HG03103 (cell line): ENCODE measurements around the gene HS2ST1.
"Not testable (repeated sequence)": the region's sequence is repeated elsewhere in the genome, so short reads cannot be mapped to it uniquely, and the experiment has no call there.

Experiments used
- ATAC-seq: cut with Tn5 transposase; IDR thresholded peaks from one replicate; pipeline ENCODE4 v1.9.1; 2021; ENCODE audit warnings: low read depth; ENCODE audit not compliant: unreplicated experiment

Gene HS2ST1

DNA sequence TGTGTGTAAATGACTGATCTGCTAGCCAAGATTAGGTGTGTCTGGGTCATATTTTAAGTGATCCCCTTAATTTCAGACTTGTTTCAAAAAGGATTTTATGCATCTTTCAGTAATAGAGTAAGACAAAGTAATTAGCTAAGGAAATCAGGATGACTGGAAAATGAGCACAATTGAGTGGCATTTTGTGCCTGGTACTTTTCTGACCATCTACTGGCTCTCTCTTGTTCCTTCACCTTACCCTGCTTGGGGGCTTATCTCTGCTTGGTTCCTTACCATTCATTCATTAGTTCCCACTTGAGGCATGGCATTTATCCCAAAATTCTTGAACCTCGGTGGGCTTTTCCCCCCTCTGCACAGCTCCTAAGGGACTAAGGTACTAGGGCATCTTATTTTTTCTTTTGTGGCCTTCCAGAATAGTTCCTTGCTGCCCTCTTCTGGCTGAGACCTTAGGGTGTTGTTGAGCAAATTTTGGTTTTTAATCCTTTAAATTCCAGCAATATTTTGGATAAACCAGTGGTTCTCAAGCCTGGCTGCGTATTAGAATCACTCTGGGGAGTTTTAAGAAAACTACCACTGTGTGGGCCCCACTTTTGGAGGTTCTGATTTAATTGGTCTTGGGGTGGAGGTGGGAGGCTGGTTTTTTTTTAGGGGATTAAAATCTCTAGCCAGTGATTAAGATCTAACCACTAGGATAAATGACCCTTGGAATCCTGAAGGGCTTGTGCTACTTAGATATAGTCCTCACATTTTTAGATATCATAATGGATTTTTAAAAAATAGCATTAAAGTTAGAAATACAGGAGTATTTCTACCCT lies 50.8 kb downstream of the HS2ST1 start:
- no peak for ATAC-seq

DNA sequence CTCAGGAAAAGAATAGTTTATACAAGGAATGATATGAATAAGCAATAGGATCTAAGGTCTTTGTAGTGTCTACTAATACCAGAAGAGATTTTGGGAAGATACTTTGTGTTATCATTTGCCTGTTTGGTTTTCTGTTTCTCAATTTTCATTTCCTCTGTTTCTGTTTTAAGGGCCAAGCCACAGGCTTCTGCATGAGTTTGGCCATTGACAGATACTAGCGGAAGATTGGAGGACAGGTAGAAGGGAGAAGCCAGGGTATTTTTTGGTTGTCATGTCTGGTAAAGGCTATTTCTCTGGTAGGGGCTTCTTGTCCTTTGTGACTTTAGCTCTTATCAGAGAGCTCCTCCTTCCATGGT lies 51.4 kb downstream of the HS2ST1 start:
- ATAC-seq = no peak

DNA sequence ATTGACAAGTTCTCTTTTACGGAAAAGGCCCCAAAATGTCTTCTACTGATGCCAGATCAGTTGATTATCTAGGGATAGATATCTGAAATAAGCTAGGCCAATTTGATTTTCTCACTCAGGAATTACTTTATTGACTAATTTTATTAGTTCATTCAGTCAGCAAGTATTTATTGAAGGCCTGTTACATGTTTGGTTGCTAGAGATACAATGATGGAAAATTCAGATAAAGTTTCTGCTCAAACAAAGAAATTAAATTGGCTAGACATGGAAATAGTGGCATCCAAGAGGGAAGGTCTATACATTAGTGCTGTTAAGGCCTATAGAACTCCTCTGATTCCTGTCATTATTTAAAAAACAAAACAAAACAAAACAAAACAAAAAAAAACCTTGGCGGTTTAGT lies 56.5 kb downstream of the HS2ST1 start:
- no peak for ATAC-seq

DNA sequence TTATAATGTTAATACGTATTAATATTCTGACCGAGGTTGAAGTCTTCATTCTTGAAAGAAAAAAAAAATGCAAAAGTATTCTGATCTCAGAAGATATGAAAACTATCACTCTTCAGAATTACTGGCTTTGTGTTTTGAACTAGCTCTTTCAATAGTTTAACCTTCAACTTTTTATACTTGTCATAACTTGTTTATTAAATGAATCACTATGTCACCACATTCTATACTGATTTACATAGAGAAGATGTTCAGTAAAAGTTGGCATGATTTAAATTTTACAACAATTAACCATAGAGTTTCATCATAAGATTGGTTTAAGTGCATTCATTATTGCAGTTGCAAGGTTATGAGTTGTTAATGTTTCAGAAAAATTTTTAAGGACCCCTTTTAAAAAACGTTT lies 57.3 kb downstream of the HS2ST1 start:
- ATAC-seq = no peak

DNA sequence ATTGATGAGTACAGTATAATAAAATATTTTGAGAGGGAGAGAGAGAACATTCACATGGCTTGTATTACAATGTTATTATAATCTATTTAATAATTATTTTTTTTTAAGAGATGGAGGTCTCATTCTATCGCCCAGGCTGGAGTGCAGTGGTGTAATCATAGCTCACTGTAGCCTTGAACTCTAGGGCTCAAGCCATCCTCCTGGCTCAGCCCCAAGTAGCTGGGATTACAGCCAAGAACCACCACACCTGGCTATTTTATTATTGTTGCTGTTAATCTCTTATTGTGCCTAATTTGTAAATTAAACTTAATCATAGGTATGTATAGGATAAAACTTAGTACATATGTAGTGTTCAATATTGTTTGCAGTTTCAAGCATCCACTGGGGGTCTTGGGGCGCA lies 57.8 kb downstream of the HS2ST1 start:
- ATAC-seq = no peak

DNA sequence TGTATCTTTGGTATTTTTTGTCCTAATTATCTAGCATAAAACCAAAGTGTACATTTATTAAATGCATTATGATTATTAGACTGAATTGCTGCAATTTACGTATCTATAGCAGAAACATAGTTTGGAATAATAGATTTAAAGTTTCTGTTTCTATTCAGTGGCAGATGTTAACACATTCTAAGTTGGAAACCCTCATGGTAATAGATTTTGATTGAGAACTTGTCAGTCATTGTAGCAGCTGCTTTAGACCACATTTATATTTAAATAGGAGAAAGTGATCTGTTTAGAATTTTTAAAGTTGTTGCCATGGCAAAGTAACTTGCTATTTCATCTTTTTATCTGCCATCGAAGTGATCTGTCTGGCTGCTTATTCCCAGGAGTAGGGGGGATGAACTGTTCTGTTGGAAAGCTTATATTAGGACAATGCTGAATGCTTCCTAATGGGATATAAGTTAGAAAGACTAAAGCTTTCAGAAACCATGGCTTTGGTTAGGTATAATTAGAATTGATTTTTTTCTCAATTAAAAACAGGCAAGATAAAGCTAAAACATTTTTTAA lies 61.6 kb downstream of the HS2ST1 start:
- ATAC-seq = no peak

DNA sequence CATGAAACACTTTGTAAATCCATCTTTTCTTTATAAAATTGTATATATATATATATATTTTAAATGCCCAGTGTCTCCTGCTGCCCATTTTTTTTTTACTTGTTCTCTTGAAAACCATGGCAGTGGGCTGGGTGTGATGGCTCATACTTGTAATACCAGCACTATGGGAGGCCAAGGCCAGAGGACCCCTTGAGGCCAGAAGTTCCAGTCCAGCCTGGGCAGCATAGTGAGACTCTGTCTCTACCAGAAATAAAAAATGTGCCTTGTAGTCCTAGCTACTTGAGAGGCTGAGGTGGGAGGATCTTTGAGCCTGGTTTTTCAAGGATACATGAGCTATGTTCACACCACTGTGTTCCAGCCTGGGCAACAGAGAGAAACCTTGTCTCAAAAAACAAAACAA lies 62.2 kb downstream of the HS2ST1 start:
- ATAC-seq = no peak

DNA sequence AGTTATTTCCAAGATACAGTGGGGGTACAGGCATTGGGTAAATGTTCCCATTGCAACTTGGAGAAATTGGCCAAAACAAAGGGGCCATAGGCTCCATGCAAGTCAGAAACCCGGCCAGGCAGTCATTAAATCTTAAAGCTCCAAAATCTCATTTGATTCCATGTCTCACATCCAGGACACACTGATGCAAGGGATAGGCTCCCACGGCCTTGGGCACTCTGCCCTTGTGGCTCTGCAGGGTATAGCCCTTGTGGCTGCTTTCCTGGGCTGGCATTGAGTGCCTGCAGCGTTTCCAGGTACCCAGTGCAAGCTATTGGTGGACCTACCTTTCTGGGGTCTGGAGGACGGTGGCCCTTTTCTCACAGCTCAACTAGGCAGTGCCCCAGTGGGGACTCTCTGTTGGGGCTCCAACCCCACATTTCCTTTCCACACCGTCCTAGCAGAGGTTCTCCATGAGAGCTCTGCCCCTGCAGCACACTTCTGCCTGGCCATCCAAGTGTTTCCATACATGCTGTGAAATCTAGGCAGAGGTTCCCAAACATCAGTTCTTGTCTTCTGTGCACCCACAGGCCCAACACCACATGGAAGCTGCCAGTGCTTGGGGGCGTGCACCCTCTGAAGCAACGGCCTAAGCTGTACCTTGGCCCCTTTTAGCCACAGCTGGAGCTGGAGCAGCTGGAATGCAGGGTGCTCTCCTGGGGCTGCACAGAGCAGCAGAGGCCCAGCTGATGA lies 67.2 kb downstream of the HS2ST1 start:
- no peak for ATAC-seq

DNA sequence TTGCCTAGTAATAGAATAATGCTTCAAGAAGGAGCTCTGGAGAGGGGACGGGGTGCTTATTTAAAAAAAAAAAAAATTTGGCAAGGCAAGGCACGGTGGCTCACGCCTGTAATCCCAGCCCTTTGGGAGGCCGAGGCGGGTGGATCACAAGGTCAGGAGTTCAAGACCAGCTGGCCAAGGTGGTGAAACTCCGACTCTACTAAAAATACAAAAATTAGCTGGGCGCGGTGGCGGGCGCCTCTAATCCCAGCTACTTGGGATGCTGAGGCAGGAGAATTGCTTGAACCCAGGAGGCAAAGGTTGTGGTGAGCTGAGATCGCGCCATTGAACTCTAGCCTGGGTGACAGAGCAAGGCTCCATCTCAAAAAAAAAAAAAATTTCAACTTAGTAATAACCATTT lies 69.2 kb downstream of the HS2ST1 start:
- ATAC-seq = not testable (repeated sequence)

DNA sequence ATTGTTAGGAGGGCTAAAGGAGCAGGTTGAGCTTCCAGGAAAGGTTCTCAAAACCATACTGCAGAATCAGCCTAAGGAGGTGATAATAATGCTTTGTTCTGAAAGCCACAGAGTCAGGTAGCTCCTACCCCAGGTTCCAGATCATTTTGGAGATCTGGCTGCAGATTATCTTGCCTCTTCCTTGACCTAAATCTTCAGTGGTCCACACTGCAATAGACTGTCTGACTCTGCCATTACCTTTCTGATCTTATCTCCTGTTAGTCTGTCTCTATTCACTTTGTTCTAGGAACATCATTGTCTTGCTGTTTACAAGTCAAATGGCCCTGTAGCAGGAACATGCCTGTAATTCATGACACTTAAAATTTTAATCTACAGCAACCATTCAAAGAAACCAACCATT lies 73.0 kb downstream of the HS2ST1 start:
- no peak for ATAC-seq

DNA sequence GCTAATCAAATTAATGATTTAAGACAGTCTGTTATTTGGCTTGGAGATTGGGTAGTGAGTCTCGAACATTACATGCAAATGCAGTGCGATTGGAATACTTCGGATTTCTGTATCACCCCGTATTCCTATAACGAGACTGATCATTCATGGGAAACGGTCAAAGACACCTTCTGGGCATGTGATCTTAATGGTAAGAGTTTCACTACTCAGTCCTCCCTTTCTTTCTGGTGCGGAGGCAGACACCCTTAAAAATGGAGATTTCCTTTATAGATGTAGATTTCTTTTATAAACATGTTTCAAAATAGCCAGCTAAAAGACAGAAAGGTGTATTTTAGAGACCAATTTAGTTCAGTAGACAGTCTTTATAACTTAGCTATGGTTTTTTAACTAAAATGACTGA lies 74.4 kb downstream of the HS2ST1 start:
- ATAC-seq = no peak

DNA sequence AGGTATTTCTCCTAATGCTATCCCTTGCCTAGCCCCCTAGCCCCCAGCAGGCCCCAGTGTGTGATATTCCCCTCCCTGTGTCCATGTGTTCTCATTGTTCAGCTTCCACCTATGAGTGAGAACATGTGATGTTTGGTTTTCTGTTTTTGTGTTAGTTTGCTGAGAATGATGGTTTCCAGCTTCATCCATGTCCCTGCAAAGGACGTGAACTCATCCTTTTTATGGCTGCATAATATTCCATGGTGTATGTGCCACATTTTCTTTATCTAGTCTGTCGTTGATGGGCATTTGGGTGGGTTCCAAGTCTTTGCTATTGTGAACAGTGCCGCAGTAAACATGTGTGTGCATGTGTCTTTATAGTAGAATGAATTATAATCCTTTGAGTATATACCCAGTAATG lies 75.3 kb downstream of the HS2ST1 start:
- not testable (repeated sequence) for ATAC-seq

DNA sequence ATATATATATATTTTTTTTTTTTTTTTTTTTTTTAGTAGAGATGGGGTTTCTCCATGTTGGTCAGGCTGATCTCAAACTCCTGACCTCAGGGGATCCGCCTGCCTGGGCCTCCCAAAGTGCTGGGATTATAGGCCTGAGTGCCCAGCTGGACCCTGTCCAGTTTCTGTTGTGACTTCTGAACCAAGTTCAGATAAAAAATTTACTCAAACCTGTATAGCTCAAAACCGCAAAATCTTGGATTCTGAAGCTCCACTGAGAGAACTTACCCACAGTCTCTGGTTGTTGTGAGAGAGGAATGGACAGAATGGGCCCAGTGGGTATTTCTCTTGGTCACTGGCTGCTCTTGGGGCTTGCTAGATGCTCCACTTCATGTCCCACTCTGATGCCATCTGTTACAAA lies 76.4 kb downstream of the HS2ST1 start:
- ATAC-seq = no peak

DNA sequence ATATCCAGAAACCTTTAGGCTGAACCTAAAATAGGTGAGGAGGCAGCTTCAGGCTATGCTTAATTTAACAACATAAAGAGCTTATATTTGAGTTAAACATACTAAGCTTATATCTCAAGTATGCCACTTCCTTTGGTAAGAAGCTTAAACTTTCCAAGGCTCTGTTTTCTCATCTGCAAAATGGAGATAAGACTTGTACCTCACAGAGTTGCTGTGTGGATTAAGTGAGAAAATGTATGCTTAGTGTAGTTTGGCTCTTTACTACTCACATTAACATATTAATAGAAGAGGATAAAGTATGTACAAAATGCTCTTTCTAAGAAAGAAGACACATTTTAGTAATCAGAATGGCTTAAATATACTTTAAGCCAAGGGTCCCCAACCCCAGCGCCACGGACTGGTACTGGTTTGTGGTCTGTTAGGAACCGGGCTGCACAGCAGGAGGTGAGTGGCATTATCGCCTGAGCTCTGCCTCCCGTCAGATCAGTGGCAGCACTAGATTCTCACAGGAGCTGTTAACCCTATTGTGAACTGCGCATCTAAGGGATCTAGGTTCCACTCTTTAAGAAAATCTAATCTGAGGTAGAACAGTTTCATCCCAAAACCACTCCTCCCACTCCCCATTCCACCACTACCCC lies 77.2 kb downstream of the HS2ST1 start:
- no peak for ATAC-seq

DNA sequence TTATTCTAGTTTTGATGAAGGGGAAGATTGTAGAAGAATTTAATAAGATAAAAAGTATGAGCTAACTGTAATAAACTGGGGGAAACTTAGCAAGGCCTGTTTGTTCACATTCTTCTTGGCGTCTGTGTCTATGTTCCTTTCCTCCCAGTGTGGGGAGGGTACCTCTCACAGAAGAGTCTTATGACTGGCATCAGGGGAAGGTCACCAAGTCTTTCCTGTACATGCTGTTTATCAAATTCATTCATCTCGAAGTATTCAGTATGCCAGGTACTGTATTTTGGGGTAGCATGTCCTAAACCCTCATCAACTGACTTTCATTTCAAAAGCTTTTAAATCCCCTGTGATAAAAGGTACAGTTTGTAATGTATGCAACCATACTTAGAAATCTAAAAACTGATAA lies 78.4 kb downstream of the HS2ST1 start:
- ATAC-seq = no peak

DNA sequence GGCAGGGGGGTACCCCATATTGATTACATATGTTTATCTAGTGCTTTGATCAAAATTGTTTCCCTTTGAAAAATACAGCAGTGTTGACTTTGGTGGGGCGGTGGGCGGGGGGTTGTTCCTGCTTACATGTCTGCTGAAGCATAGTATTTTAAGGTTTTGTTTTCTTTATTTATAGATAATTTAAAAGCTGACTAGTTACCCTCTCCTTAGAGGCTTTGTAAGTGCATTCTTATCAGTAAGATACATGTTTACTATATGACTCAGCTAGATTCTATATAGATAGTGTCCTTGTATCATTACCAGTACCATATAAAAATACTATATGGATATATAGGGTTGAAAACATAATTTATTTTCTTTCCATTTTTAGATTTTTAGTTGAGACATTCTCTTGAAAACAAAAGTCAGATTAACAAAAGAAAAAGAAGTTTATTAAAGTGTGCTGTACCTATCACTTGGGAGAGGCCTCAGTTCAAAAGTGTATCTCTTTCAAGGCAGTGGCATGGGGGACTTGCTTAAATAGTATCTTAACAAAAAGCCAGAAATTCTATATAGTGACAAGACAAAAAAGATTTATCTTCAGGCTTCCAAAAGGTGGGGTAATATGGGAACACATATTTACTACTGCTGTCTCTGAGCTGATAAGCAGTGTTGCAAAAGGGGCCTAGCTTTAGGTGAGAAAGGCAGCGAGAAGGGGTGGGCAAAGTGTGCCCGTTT lies 79.0 kb downstream of the HS2ST1 start:
- ATAC-seq = no peak

DNA sequence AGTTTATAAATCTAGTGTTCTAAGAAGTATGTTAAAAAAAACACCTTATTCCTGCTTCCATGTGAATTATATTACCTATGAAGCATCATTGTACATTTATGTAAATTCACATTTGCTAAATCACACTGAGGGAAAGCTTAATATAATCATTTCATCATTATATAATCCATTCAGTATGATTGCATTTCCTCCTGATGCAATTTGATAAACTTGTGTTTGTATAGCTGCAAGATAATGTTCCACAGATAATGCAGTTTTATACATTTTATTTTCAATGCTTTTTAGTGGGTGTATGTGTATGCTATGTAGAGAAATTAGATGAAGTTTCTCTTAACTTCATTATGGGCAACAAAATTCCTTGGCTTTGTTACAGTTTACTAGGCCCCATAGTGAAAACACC lies 79.6 kb downstream of the HS2ST1 start:
- ATAC-seq = no peak

DNA sequence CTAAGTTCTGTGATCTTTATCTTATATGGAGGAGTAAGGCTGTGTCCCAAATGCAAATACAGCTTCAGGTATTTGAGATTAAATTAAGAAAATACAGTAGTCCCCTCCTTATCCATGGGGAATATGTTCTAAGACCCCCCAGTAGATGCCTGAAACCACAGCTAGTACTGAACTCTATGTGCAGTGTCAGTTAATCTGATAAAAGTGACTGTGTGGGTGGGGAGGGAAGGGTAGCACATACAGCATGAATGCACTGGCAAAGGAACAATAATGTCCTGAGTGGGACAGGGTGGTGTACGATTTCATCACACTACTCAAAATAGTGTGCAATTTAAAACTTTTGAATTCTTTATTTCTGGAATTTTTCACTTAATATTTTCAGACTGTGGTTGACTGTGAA lies 83.1 kb downstream of the HS2ST1 start:
- no peak for ATAC-seq

DNA sequence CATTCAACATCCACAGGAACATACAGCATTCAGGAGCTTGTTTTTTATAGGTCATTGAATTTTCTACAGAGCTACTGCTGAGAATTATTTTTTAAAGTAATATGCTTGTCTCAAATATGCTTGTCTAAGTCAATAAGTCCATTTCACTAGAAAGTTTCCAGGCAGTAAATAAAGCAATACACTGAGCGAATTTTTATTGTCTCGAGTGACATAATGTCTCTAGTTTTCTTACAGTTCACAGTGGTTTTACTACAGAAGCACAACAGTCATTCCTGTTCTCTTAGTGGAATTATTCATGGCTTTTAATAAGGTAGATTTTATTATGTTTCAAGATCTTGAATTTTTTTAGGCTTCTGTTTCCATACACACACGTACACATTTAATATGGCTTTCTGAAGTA lies 83.8 kb downstream of the HS2ST1 start:
- no peak for ATAC-seq

DNA sequence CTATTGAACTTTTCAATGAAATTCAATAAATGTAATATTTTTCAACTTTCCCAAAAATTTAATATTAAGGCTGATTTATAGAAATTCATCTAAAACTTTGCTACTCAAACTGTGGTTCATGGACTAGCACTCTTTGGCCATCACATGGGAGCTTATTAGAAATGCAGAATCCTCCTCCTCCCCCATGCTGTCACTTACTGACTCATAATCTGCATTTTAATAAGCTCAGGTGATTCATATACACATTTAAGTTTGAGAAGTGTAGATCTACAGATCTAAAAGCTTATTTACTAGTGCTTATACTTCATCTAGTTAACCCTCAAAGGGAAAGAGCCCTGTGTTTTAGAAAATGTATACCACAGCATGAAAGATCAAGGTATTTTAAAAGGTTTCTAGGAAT lies 84.3 kb downstream of the HS2ST1 start:
- ATAC-seq = no peak

DNA sequence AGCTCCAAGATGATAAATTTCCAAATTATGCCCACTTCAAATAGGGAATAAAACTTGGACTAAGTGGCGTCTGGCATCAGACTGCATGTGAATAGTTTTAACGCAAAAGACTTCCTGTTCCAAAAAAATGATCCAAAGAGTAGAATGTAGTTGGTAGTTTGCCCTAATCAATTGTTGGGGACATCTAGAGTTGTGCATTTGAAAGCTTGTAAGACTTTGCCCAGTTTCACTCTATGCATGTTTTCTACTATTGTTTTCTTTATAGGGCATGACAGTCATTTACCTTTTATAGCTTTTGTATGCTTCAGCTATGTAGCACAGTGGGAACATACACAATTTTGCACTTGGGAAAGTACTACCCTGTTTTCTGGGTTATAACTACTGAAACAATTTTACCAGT lies 86.0 kb downstream of the HS2ST1 start:
- no peak for ATAC-seq
